ENCODE measurements around the gene SLC22A12.

Gene SLC22A12

DNA sequence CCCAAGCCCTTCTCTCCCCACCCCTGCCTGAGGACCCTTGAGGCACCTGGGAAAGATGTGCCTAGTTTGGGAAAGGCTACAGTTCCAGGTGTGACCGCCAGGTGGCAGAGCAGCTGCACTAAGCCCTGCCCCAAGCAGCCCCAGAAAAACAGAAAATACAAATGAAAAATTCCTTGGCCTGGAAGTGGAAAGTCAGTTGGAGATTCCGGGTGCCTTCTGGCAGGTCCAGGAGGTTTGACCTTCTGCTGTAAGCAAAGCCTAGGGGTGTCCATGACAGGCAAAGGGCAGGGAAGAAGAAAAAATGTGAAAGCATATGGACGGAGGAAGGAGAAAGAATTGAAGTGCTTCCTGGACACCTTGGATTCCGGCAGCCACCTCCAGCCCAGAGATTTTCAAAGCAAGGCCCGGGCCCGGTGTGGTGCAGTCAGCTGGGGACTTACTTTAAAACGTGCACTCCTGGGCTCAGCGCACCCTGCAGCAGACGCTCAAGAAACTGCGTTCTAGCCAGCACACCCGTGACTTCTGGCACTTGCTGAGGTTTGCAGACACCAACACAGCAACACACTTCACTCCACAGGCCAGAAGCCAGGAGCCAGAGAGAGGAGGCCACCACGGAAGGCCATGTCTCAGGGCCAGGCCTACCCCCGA lies 37.3 kb upstream of the SLC22A12 start:
- no peaks in the 10 kb centered on the region for H3K36me3 ChIP-seq (ENCODE audit: control insufficient read depth in 1 of 2, insufficient read depth in 2 of 2, low read depth in 1 of 2, low read length in 2 of 2)
- peak; percentile 34 for DNase-seq
- no peak overlapping the region for H3K27ac ChIP-seq (ENCODE audit: low read length, poor library complexity, severe bottlenecking)
- H3K9me3 ChIP-seq (ENCODE audit: control insufficient read depth, low read length) = no peaks in the 10 kb centered on the region
- no peak overlapping the region for H4K8ac ChIP-seq (ENCODE audit: low read length)
- peak overlapping the region; percentile 79 for H3K9ac ChIP-seq (ENCODE audit: low read length)
- no peak overlapping the region for H3K23ac ChIP-seq (ENCODE audit: low read length in 2 of 2)
- H2BK120ac ChIP-seq (ENCODE audit: low read depth, low read length) = no peak overlapping the region
- H4K91ac ChIP-seq (ENCODE audit: low read length) = no peak overlapping the region
- H2BK12ac ChIP-seq (ENCODE audit: low read length in 2 of 2) = no peak overlapping the region
- no peak overlapping the region for H2AFZ ChIP-seq (ENCODE audit: low read depth, low read length)
- no peak overlapping the region for H3K14ac ChIP-seq (ENCODE audit: low read length in 2 of 2)
- H3K4ac ChIP-seq (ENCODE audit: low read depth in 1 of 2, low read length in 2 of 2) = no peak overlapping the region
- no peak overlapping the region for H3K18ac ChIP-seq (ENCODE audit: low read depth in 1 of 2, low read length in 2 of 2)
- no peak overlapping the region for H2BK15ac ChIP-seq (ENCODE audit: low read depth, poor library complexity, severe bottlenecking)
- no peak overlapping the region for H2BK5ac ChIP-seq (ENCODE audit: low read depth, low read length, poor library complexity, severe bottlenecking)
- H3K4me2 ChIP-seq (ENCODE audit: low read length, poor library complexity, severe bottlenecking) = no peak overlapping the region
- H3K4me1 ChIP-seq (ENCODE audit: control insufficient read depth, insufficient read depth, low read depth, low read length) = peaks cover 27% of the 10 kb centered on the region
- no peak overlapping the region for H2AK5ac ChIP-seq (ENCODE audit: low read length, severe bottlenecking)
- WGBS = 68% methylated on average over 12 of the region's 13 CpGs
- H3K4me3 ChIP-seq (ENCODE audit: insufficient read depth in 1 of 2, low read depth in 1 of 2, low read length in 2 of 2) = peak overlapping the region in 1 of 2 experiments; percentile 39
- H3K27me3 ChIP-seq (ENCODE audit: control insufficient read depth in 1 of 2, insufficient read depth in 1 of 2, low read length in 2 of 2) = peaks cover 4 to 13% of the 10 kb centered on the region in 2 experiments
- H3K79me1 ChIP-seq (replicated peaks; ENCODE audit: low read length, poor library complexity, severe bottlenecking) = no peaks in the 10 kb centered on the region

DNA sequence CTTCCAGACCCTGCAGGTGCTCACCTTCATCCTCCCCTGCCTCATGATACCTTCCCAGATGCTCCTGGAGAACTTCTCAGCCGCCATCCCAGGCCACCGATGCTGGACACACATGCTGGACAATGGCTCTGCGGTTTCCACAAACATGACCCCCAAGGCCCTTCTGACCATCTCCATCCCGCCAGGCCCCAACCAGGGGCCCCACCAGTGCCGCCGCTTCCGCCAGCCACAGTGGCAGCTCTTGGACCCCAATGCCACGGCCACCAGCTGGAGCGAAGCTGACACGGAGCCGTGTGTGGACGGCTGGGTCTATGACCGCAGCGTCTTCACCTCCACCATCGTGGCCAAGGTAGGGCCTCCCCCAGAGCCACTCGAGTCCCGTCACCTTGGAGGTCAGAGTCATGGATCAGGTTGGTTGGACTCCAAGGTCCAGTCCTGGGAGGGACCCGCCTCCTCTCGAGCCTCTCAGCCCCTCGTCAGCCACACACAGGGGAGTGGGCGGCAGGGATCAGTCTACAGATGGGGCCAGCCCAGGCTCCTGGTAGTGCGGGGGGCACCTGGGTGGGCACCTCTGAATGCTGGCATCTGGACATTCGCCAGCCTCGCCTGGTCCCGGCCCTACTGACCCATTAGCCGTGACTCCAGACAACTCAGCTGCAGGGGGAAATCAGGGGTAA lies 34.8 kb upstream of the SLC22A12 start:
- no peak overlapping the region for H3K23ac ChIP-seq (ENCODE audit: low read length in 2 of 2)
- H3K14ac ChIP-seq (ENCODE audit: low read length in 2 of 2) = no peak overlapping the region
- no peaks in the 10 kb centered on the region for H3K9me3 ChIP-seq (ENCODE audit: control insufficient read depth, low read length)
- no peaks in the 10 kb centered on the region for H3K79me1 ChIP-seq (replicated peaks; ENCODE audit: low read length, poor library complexity, severe bottlenecking)
- no peak overlapping the region for H2AK5ac ChIP-seq (ENCODE audit: low read length, severe bottlenecking)
- 91% methylated on average over 26 of the region's 26 CpGs for WGBS
- no peak overlapping the region for H2BK120ac ChIP-seq (ENCODE audit: low read depth, low read length)
- H2AFZ ChIP-seq (ENCODE audit: low read depth, low read length) = no peak overlapping the region
- no peak overlapping the region for H4K91ac ChIP-seq (ENCODE audit: low read length)
- no peaks in the 10 kb centered on the region for H3K36me3 ChIP-seq (ENCODE audit: control insufficient read depth in 1 of 2, insufficient read depth in 2 of 2, low read depth in 1 of 2, low read length in 2 of 2)
- H3K4ac ChIP-seq (ENCODE audit: low read depth in 1 of 2, low read length in 2 of 2) = no peak overlapping the region
- no peak overlapping the region for H3K18ac ChIP-seq (ENCODE audit: low read depth in 1 of 2, low read length in 2 of 2)
- H3K9ac ChIP-seq (ENCODE audit: low read length) = peak overlapping the region; percentile 79
- H2BK15ac ChIP-seq (ENCODE audit: low read depth, poor library complexity, severe bottlenecking) = no peak overlapping the region
- no peak overlapping the region for H3K4me3 ChIP-seq (ENCODE audit: insufficient read depth in 1 of 2, low read depth in 1 of 2, low read length in 2 of 2)
- H3K27me3 ChIP-seq (ENCODE audit: control insufficient read depth in 1 of 2, insufficient read depth in 1 of 2, low read length in 2 of 2) = peaks cover 19 to 23% of the 10 kb centered on the region in 2 experiments
- H4K8ac ChIP-seq (ENCODE audit: low read length) = no peak overlapping the region
- H2BK5ac ChIP-seq (ENCODE audit: low read depth, low read length, poor library complexity, severe bottlenecking) = no peak overlapping the region
- H3K4me2 ChIP-seq (ENCODE audit: low read length, poor library complexity, severe bottlenecking) = no peak overlapping the region
- no peak for DNase-seq
- H3K4me1 ChIP-seq (ENCODE audit: control insufficient read depth, insufficient read depth, low read depth, low read length) = peaks cover 27% of the 10 kb centered on the region
- no peak overlapping the region for H2BK12ac ChIP-seq (ENCODE audit: low read length in 2 of 2)
- H3K27ac ChIP-seq (ENCODE audit: low read length, poor library complexity, severe bottlenecking) = peak overlapping the region; percentile 57

DNA sequence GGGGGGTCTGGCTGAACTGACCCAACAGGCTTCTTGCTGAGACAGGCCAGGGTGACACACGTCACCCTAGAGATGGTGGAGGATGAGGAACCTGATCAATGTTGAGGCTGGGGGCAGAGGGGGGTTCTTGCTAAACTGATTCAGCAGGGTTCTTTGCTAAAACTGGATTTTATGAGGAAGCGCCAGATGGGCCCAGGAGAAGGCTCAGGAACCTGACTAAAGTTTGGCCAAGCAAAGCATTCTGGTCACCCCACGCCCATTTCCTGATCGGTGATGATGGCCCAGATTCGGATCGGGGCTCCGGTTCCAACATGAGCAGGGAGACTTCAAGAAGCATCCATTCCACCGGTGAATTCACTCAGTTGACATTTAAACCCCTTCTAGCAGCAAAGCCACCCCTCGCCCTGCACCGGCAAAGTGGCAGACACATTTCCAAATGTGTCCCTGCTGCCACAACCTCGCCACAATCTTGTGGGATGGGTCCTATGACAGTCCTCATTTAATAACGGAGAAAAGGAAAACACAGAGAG lies 34.2 kb upstream of the SLC22A12 start:
- Histone ChIP-seq H2BK15ac (ENCODE audit: low read depth, poor library complexity, severe bottlenecking) (no peak overlapping the region), H3K4ac (ENCODE audit: low read depth in 1 of 2, low read length in 2 of 2) (no peak overlapping the region), H3K18ac (ENCODE audit: low read depth in 1 of 2, low read length in 2 of 2) (no peak overlapping the region), H2BK120ac (ENCODE audit: low read depth, low read length) (no peak overlapping the region), H3K36me3 (ENCODE audit: control insufficient read depth in 1 of 2, insufficient read depth in 2 of 2, low read depth in 1 of 2, low read length in 2 of 2) (no peaks in the 10 kb centered on the region), H3K4me3 (ENCODE audit: insufficient read depth in 1 of 2, low read depth in 1 of 2, low read length in 2 of 2) (no peak overlapping the region), H3K79me1 (replicated peaks; ENCODE audit: low read length, poor library complexity, severe bottlenecking) (no peaks in the 10 kb centered on the region), H4K8ac (ENCODE audit: low read length) (no peak overlapping the region), H3K9me3 (ENCODE audit: control insufficient read depth, low read length) (no peaks in the 10 kb centered on the region), H3K9ac (ENCODE audit: low read length) (no peak overlapping the region), H3K23ac (ENCODE audit: low read length in 2 of 2) (no peak overlapping the region), H3K4me2 (ENCODE audit: low read length, poor library complexity, severe bottlenecking) (no peak overlapping the region), H2BK5ac (ENCODE audit: low read depth, low read length, poor library complexity, severe bottlenecking) (no peak overlapping the region), H3K27ac (ENCODE audit: low read length, poor library complexity, severe bottlenecking) (no peak overlapping the region), H3K27me3 (ENCODE audit: control insufficient read depth in 1 of 2, insufficient read depth in 1 of 2, low read length in 2 of 2) (peaks cover 17 to 20% of the 10 kb centered on the region in 2 experiments), H2AK5ac (ENCODE audit: low read length, severe bottlenecking) (no peak overlapping the region), H3K14ac (ENCODE audit: low read length in 2 of 2) (no peak overlapping the region), H2AFZ (ENCODE audit: low read depth, low read length) (no peak overlapping the region), H2BK12ac (ENCODE audit: low read length in 2 of 2) (no peak overlapping the region), H4K91ac (ENCODE audit: low read length) (no peak overlapping the region), H3K4me1 (ENCODE audit: control insufficient read depth, insufficient read depth, low read depth, low read length) (peaks cover 27% of the 10 kb centered on the region)
- no peak for DNase-seq
- WGBS = 92% methylated on average over 12 of the region's 12 CpGs

DNA sequence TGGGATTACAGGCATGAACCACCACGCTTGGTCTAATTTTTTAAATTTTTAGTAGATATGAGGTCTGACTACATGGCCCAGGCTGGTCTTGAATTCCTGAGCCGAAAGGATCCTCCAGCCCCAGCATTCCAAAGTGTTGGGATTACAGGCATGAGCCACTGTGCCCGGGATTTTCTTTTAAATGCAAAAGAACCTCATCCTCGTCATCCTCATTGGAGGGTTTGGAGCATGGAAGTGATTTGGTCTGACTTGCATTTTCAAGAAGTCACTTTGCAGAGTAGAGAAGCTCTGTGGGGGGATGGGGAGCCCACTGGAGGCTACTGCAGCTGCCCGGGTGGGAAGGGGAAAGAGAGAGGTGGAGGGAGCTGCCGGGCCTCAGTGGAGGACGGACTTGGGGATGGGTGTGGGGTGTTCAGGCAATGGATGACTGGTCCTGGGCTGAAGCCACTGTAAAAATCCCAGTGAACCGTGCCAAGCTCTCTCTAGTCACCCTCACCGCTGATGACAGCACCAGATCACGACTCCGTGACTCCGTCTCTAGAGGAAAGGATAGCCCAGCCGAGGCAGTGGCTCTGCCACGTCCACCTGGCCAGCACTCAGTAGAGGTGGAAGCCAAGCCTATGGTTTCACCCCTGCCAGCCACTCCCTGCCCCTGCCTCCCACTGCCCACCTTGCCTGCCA lies 32.8 kb upstream of the SLC22A12 start:
- Histone ChIP-seq H2AK5ac (ENCODE audit: low read length, severe bottlenecking) (no peak overlapping the region), H4K91ac (ENCODE audit: low read length) (no peak overlapping the region), H3K18ac (ENCODE audit: low read depth in 1 of 2, low read length in 2 of 2) (no peak overlapping the region), H2BK120ac (ENCODE audit: low read depth, low read length) (no peak overlapping the region), H3K4ac (ENCODE audit: low read depth in 1 of 2, low read length in 2 of 2) (no peak overlapping the region), H3K27me3 (ENCODE audit: control insufficient read depth in 1 of 2, insufficient read depth in 1 of 2, low read length in 2 of 2) (peaks cover 15 to 21% of the 10 kb centered on the region in 2 experiments), H3K9me3 (ENCODE audit: control insufficient read depth, low read length) (no peaks in the 10 kb centered on the region), H3K4me1 (ENCODE audit: control insufficient read depth, insufficient read depth, low read depth, low read length) (peaks cover 27% of the 10 kb centered on the region), H3K4me2 (ENCODE audit: low read length, poor library complexity, severe bottlenecking) (no peak overlapping the region), H3K4me3 (ENCODE audit: insufficient read depth in 1 of 2, low read depth in 1 of 2, low read length in 2 of 2) (no peak overlapping the region), H4K8ac (ENCODE audit: low read length) (no peak overlapping the region), H3K27ac (ENCODE audit: low read length, poor library complexity, severe bottlenecking) (no peak overlapping the region), H3K9ac (ENCODE audit: low read length) (no peak overlapping the region), H2BK5ac (ENCODE audit: low read depth, low read length, poor library complexity, severe bottlenecking) (no peak overlapping the region), H3K79me1 (replicated peaks; ENCODE audit: low read length, poor library complexity, severe bottlenecking) (no peaks in the 10 kb centered on the region), H2BK12ac (ENCODE audit: low read length in 2 of 2) (no peak overlapping the region), H3K36me3 (ENCODE audit: control insufficient read depth in 1 of 2, insufficient read depth in 2 of 2, low read depth in 1 of 2, low read length in 2 of 2) (no peaks in the 10 kb centered on the region), H2BK15ac (ENCODE audit: low read depth, poor library complexity, severe bottlenecking) (no peak overlapping the region), H3K23ac (ENCODE audit: low read length in 2 of 2) (no peak overlapping the region), H3K14ac (ENCODE audit: low read length in 2 of 2) (no peak overlapping the region), H2AFZ (ENCODE audit: low read depth, low read length) (no peak overlapping the region)
- DNase-seq = no peak
- WGBS = 80% methylated on average over 14 of the region's 14 CpGs
